Ishikawa (cell line): ENCODE results near the gene UGGT2.

Source experiments
- CEBPB ChIP-seq: IDR thresholded peaks from 2 replicates; pipeline ENCODE4 v1.6.1; 2012
- CREB1 ChIP-seq: IDR thresholded peaks from 2 replicates; pipeline ENCODE4 v1.6.1; 2012; ENCODE audit warnings: low read depth
- EGR1 ChIP-seq: IDR thresholded peaks from 2 replicates; pipeline ENCODE4 v1.6.1; 2012
- NFIC ChIP-seq: IDR thresholded peaks from 2 replicates; pipeline ENCODE4 v1.6.1; 2012
- RAD21 ChIP-seq: IDR thresholded peaks from 2 replicates; pipeline ENCODE4 v1.6.1; 2012; ENCODE audit warnings: low read depth
- REST ChIP-seq: IDR thresholded peaks from 2 replicates; pipeline ENCODE4 v1.6.1; 2012; ENCODE audit warnings: low read depth, mild to moderate bottlenecking
- TAF1 ChIP-seq: IDR thresholded peaks from 2 replicates; pipeline ENCODE4 v1.6.1; 2012; ENCODE audit warnings: low read depth, mild to moderate bottlenecking
- TCF12 ChIP-seq: IDR thresholded peaks from 2 replicates; pipeline ENCODE4 v1.6.1; 2012; ENCODE audit warnings: low read depth
- YY1 ChIP-seq: IDR thresholded peaks from 2 replicates; pipeline ENCODE4 v1.6.1; 2012; ENCODE audit warnings: low read depth
- TF ChIP-seq, protein P1 (sequence below): IDR thresholded peaks from 2 replicates; pipeline ENCODE4 v1.6.1; 2012

DNA sequence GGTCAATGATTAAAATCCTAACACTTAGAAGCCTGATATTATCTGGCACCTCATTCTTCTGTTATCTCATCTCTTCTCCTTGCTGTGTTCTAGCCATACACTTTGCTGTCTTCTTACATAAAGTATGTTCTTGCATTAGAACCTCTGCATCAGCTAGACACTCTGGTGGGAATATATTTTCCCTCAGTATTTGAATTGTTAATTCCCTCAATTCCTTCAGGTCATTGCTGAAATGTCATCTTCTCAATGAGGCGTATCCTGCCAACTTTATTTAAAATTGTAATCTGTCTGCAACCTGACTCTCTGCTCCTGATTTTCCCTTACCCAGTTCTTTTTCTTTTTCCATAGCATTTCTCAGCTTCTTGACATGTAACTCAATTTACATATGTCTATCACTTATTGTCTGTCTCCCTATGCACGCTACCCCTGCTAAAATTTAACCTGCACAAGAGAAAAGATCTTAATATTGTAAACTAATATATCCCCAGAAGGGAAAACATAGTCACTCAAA is 138.2 kb downstream of the UGGT2 start:
- TF ChIP-seq YY1 (no peak), TAF1 (no peak), REST (no peak), EGR1 (no peak), CREB1 (no peak), CEBPB (no peak), TCF12 (no peak), NFIC (no peak), RAD21 (no peak)
- TF ChIP-seq, protein P1, sequence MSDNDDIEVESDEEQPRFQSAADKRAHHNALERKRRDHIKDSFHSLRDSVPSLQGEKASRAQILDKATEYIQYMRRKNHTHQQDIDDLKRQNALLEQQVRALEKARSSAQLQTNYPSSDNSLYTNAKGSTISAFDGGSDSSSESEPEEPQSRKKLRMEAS = no peak
